Ascending aorta (tissue), 2 donors: ENCODE data around the gene QSOX2. TPM values are rescaled to one million over a fixed set of nuclear protein-coding genes. Genes with fewer than 3 reads are reported as not detected.

ENCODE experiments used
- DNase-seq, 2 donors: peaks; one replicate each; pipeline ENCODE4 v3.0.0-alpha.2; 2019; ENCODE audit warnings: low spot score in 2 of 2
- H3K27ac ChIP-seq, 2 donors: fragments of 200-600 bp; sonication (generic); one replicate each; pipeline ENCODE4 v1.5.1; 2016 to 2017; ENCODE audit warnings: mild to moderate bottlenecking in 1 of 2
- H3K27me3 ChIP-seq: fragments of 200-600 bp; sonication (generic); one replicate; pipeline ENCODE4 v1.5.1; 2017
- H3K36me3 ChIP-seq, 2 donors: fragments of 200-600 bp; sonication (generic); one replicate each; pipeline ENCODE4 v1.5.1; 2016
- H3K4me1 ChIP-seq, 2 donors: fragments of 200-600 bp; sonication (generic); one replicate each; pipeline ENCODE4 v1.5.1; 2016 to 2017; ENCODE audit warnings: mild to moderate bottlenecking in 1 of 2
- H3K4me3 ChIP-seq, 2 donors: fragments of 200-600 bp; sonication (generic); one replicate each; pipeline ENCODE4 v1.5.1; 2016 to 2017; ENCODE audit warnings: mild to moderate bottlenecking in 1 of 2
- H3K9me3 ChIP-seq, 2 donors: fragments of 200-600 bp; sonication (generic); one replicate each; pipeline ENCODE4 v1.5.1; 2016
- CTCF ChIP-seq, 3 experiments: fragments of 200-600 bp in 2 of 3; fragments of 450-650 bp in 1 of 3; sonication (generic) in 2 of 3; IDR thresholded peaks; one replicate each; pipeline ENCODE4 v1.5.1; 2016 to 2019; ENCODE audit warnings: antibody characterized with exemption in 3 of 3, mild to moderate bottlenecking in 1 of 3, moderate library complexity in 1 of 3
- intact Hi-C: fragments of 100-400 bp; cut with DNase I; formaldehyde crosslinking; loops from one replicate; pipeline ENCODE4 v1.15.1; 2023
- total RNA-seq: library from RNA; depleted of rRNA; stranded (reverse); fragments of >200 nt; gene quantifications from one replicate; pipeline ENCODE4 v1.1.0, GENCODE V29; 2016

The QSOX2 gene
- total RNA-seq, 1 donor from 2014 or later, result 3.7 TPM

DNA sequence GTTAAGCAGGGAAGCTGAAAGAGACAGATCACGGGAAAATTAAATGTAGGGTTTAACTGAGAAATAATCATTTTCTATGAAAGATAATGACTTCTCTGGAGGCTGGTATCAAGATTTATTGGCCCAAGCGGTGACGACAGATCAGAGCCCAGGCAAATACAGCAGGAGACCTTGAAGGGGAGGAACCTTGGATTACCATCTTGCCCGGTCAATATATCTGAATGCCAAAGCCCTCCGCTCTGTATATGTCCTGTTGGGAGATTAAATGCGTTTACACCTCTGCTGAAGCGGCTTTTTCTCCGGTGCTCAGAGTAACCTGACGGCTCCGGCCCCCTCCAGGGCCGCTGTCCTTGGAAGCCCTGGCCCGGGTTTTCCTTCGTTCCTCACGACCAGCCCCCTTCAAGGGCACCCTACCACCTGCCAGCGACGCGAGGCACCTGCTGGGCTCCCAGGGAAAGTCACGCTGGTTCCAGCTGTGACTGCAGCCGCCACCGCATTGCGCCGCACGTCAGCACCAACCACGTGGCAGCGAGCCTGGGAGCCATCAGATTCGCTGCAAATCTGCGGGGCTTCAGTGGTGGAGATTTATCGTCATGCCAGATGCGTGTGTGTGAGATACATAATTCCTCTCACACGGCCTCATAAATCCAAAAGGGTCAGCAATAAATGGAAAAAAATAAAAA lies 4.4 kb upstream of the QSOX2 start:
- TF ChIP-seq CTCF (IDR thresholded peaks at IDR 0.05), result no peak
- Histone ChIP-seq H3K9me3 (no peaks in the 10 kb centered on the region), H3K4me1 (peaks cover 2 to 6% of the 10 kb centered on the region in 2 donors), H3K36me3 (no peaks in the 10 kb centered on the region), H3K4me3 (no peak overlapping the region), H3K27me3 (no peaks in the 10 kb centered on the region), H3K27ac (no peak overlapping the region)
- DNase-seq, result no peak
- intact Hi-C loops, result no loop called here

- no peaks in the 10 kb centered on the region for H3K9me3 ChIP-seq
- no peaks in the 10 kb centered on the region for H3K36me3 ChIP-seq
- intact Hi-C loops, result no loop called here
- no peak for DNase-seq
- no peaks in the 10 kb centered on the region for H3K27me3 ChIP-seq
- no peak overlapping the region for H3K4me3 ChIP-seq
- TF ChIP-seq CTCF (IDR thresholded peaks at IDR 0.05), result no peak
- peaks cover 5 to 14% of the 10 kb centered on the region in 2 donors for H3K4me1 ChIP-seq
- H3K27ac ChIP-seq, result no peak overlapping the region
Measured at GRCh38 chr9:136248951-136249876, 3.6 kb upstream of the QSOX2 start.

DNA sequence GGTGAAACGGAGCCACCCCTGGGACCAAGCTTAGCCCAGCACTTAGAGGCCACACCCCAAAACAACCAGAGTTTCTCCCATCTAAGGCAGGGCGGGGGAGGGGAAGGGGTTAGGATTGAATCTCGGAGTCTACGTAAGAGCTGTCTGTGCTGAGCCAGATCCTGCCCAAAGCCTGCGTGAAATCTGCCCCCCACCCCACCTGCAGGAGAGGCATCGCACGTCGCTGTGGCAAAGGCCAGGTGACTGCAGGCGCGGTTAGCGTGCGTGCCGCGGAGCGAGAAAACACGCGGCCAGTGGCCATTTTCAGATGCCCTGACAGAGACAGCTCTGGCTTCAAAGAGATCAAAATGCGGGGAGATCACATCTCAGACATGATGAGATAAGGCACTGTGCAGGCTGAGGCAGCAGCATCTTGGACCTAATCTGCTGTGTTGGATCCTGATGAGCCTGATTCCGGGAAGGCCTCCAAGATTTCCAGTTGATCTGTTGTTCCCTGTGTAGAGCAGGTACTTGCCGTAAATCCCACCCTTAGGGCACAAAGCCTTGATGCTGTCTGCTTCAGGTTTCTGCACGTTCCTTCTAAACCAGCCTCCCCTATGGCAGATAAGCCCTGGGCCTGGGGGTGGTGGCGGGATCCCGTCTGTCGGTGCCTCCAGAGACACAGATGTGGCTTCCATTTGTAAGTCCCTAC lies 2.5 kb upstream of the QSOX2 start:
- Histone ChIP-seq H3K36me3 (no peaks in the 10 kb centered on the region), H3K27me3 (no peaks in the 10 kb centered on the region), H3K4me1 (peaks cover 5 to 14% of the 10 kb centered on the region in 2 donors), H3K4me3 (no peak overlapping the region), H3K27ac (no peak overlapping the region), H3K9me3 (no peaks in the 10 kb centered on the region)
- intact Hi-C loops, result loop anchor here (2.0 kb wide), 1 partner anchor 129 kb away; the partner anchor contains the start of gene TMEM250
- no peak for DNase-seq
- TF ChIP-seq CTCF (IDR thresholded peaks at IDR 0.05), result no peak

DNA sequence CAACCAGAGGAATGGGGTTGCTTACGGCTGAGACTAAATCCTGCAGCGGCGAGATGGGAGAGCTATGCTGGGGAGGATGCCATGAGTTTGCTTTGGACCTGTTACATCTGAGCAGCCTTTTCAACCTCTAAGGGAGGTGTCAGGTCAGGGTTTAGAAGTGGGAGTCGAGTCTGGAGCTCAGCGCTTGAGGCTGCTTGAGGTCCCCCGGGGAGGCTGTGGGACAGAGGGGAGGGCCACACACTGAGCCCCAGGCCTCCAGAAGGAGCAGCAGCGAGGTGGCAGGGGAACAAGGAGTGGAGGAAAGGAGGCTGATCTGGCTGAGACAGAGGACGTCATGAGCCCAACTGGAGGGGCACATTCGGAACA lies 1.9 kb upstream of the QSOX2 start:
- DNase-seq, result no peak
- Histone ChIP-seq H3K4me3 (no peak overlapping the region), H3K4me1 (peaks cover 5 to 14% of the 10 kb centered on the region in 2 donors), H3K36me3 (no peaks in the 10 kb centered on the region), H3K9me3 (no peaks in the 10 kb centered on the region), H3K27ac (no peak overlapping the region), H3K27me3 (no peaks in the 10 kb centered on the region)
- TF ChIP-seq CTCF (IDR thresholded peaks at IDR 0.05), result no peak
- intact Hi-C loops, result loop anchor here (2.0 kb wide), 1 partner anchor 129 kb away; the partner anchor contains the start of gene TMEM250

- peaks cover 5 to 14% of the 10 kb centered on the region in 2 donors for H3K4me1 ChIP-seq
- H3K27me3 ChIP-seq, result no peaks in the 10 kb centered on the region
- H3K4me3 ChIP-seq, result no peak overlapping the region
- DNase-seq, result no peak
- TF ChIP-seq CTCF (IDR thresholded peaks at IDR 0.05), result no peak
- no peaks in the 10 kb centered on the region for H3K9me3 ChIP-seq
- intact Hi-C loops, result loop anchor here (2.0 kb wide), 1 partner anchor 128 kb away; the partner anchor contains the start of gene TMEM250
- no peaks in the 10 kb centered on the region for H3K36me3 ChIP-seq
- H3K27ac ChIP-seq, result no peak overlapping the region
Measured at GRCh38 chr9:136246849-136247550, 1.4 kb upstream of the QSOX2 start.
